Dedifferentiated amniotic fluid mesenchymal stem cell (primary cell): Measurements from ENCODE around the gene TMEM88.

Source experiments
- DNase-seq: peaks from one replicate; pipeline ENCODE4 v3.0.0-alpha.2; 2016; ENCODE audit errors: extremely low spot score

TMEM88 gene

GRCh38 chr17:7833011-7833794 lies 21.7 kb upstream of the TMEM88 start:
- no peak for DNase-seq

DNA sequence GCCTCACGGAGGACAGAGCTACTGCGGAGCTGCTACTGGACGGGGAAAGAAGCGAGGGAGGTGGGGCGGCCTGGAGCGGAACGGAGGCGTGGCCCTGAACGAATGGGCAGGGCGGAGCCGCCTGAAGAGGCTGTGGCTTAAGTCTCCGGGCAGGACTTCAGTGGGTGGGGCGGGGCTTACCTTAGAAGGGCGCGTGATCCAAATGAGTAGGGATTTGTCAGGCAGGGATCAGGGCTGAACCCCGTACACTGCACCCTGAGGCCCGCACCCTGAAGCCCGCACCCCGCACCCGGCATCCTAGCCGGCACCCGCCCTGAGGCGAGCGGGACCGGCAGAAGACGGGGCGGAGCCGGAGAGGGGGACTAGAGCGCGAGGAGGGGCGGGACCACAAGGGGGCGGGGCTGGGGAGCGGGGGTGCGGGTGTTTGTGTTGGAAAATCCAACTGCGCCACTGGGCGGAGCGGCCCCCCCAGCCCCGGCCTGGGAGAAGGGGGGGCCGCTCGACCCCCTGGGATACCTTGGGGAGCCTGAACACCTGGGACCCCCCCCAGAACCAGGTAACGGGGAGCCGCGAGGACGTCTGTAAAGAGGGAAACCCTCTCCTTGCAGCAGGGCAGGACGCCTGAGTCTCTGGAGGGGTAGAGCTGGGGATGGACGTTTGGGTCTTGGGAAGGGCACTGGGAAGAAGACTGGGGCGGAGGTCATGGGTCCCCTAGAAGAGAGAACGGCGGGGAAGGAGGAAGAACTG lies 20.9 kb upstream of the TMEM88 start, which contains the start of gene KDM6B:
TSS of gene KDM6B (plus strand) at position 423 of the 747 bp plus-strand sequence. CDS start 11,338 bp downstream, outside the sequence.
- peak; percentile 90 for DNase-seq

GRCh38 chr17:7834542-7834956 lies 20.3 kb upstream of the TMEM88 start:
- no peak for DNase-seq

GRCh38 chr17:7834957-7835813 lies 19.7 kb upstream of the TMEM88 start:
- peak; percentile 98 for DNase-seq

DNA sequence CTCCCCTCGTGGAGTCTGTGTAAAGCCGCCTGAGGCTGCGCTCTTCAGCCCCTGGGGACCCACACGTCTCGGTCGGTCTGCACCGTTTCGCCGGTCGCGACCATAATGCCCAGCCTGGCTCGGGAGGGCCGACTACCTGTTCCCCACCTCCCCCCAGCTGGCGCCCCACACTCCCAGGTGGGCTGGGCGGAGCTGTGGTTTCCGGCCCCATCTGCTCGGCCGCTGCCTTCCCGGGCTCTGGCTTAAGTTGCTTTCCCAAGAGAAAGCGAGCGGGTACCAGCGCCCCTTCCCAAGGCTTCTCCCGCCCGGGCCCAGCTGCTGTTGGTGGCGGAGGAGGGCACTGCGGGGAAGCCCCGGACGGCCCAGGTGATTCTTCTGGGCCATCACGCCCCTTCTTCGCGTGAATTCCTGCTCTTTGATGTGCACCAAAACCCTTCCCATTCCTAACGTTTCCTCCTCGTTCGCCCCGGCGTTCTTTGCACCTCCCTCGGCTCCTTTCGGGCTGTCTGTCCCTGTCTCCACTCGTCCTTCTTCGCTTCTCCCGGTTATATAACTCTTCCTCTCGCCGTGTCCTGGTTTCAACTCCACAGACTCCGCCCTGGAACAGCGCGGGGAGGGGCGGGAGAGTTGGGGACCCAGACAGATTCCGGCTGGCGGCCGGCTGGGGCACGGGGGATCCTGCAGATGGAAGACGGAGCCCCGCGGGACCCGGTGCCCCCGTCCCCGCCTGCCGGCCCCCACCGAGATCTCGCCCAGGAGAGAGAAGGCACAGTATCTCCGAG lies 18.9 kb upstream of the TMEM88 start:
- peak; percentile 70 for DNase-seq

GRCh38 chr17:7836596-7837407 lies 18.1 kb upstream of the TMEM88 start:
- DNase-seq: peak; percentile 72

DNA sequence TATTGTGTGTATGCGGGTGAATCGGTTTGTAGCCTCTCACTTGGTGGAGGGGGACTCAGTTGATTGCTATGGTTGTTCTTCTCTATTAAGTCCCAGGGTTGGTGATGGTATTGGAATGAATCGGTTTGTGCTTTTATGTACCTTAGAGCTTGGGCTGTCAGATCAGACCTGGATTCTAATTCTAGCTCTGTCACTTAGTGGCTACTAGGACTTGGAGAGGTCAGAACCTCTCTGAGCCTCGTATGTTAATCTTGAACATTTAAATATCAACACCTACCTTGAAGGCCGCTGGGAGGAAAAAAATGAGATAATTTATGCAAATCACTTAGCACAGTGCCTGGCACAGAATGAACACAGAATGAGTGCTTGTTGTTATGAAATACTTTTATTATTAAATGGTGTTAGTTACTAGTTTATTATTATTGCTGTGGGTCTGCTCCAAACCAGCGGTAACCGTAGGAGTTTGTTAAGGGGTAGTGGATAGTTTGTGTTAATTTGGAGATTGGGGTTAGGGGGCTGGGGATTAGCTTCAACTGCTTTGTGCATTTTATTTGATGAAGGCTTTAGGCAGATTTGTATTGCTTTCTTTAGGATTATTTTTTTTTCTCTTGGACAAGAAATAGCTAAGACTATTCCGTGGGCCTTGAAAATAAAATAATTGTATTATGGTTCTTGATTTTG lies 17.3 kb upstream of the TMEM88 start:
- no peak for DNase-seq

- peak; percentile 47 for DNase-seq
Observed at GRCh38 chr17:7838090-7839075, 16.5 kb upstream of the TMEM88 start.

DNA sequence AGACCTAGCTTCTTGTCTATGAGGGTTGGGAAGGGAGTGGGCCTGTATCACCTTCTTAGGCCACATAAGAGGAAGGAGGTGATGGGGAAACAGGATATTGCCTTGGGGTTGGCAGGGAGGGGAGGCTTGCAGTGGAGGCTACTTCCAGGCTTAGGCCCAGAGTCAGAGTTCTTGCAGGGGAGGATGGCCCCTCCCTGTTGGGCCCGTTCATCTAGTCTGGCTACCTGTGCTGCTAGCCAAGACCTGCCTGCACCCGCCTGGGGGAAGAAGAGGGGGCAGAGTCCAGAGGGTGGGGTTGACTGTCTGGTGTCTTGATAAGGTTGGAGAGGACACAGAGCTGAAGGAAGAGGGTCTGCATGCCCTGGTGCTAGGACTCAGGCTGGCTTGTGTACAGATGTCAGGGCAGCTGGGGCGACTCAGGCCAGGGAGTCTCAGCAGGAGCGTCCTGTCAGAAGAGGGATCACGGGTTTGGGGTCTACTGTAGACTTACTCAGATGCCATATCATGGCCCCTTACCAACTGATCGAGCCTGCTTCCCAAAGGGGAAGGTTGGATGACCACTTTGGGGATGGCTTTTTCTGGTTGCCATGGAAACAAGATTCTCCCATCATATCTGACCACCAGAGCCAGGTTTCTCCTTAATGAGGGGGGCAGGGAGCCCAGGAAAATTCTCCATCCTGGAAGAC lies 15.5 kb upstream of the TMEM88 start:
- no peak for DNase-seq

- DNase-seq: no peak
Observed at GRCh38 chr17:7839876-7840261, 15.0 kb upstream of the TMEM88 start.

DNA sequence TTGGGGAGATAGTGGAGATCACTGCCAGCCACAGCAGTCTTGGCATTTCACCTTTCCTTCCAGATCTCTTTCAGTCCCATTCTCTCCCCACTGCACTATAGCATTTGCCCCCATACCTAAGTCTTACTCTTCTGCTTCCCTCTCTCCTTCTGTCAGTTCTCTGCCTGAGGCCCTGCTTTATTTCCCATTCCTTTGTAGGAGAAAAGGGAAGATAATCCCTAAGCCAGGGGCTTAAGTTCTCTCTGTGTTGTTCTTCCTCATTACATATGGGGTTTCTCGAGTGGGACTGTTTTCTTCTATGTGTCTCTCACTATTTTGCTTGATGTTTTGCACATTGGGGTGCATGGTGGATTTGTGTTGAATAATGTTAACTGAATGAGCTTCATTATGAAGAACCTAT lies 14.4 kb upstream of the TMEM88 start:
- no peak for DNase-seq

GRCh38 chr17:7840875-7841274 lies 14.0 kb upstream of the TMEM88 start:
- no peak for DNase-seq

DNA sequence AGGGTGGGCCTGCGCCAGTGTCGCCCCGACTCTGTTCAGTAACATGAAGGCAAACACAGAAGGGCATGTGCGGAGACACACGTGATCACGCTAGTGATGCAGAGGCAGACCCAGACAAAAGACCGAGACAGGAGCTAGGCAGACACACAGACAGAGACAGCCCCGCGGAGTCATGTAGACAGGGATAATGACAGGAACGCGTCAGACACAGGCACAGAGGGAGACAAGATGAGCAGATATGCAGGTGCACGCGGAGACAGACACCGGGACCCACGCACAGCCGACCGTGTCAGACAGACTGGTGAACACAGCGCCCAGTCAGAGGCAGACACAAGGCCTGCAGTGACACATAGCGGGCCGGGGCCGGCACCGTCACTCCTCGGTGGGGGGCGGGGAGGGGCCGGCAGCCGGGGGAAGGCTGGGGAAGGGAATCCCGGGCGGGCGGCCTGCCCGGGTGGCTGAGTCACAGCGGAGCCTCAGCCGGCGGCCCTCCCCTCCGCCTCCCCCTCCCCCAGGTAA lies 13.4 kb upstream of the TMEM88 start:
- DNase-seq: peak; percentile 75

DNA sequence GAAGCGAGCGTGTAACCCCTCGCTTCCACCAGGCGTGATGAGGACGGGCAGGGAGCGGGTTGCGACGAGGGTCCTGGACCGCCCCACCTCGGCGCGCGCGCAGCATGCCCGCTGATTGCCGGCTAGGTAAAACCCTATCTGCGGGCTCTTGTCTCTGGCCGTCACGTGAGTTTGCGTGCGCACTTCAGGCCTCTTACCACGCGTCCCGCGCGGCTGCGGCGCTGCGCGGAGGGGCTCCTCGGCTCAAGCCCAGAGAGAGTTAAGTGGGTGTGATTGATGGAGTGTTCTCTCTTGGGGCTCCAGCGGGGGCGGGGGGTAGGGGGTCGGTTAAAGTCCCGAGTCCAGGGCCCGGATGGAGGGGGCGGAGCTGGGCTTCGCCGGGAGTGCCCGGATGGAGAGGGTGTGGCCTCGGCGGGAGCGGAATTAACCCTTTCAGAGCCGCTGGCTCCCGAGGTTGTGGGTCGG lies 12.9 kb upstream of the TMEM88 start:
- peak; percentile 77 for DNase-seq

DNA sequence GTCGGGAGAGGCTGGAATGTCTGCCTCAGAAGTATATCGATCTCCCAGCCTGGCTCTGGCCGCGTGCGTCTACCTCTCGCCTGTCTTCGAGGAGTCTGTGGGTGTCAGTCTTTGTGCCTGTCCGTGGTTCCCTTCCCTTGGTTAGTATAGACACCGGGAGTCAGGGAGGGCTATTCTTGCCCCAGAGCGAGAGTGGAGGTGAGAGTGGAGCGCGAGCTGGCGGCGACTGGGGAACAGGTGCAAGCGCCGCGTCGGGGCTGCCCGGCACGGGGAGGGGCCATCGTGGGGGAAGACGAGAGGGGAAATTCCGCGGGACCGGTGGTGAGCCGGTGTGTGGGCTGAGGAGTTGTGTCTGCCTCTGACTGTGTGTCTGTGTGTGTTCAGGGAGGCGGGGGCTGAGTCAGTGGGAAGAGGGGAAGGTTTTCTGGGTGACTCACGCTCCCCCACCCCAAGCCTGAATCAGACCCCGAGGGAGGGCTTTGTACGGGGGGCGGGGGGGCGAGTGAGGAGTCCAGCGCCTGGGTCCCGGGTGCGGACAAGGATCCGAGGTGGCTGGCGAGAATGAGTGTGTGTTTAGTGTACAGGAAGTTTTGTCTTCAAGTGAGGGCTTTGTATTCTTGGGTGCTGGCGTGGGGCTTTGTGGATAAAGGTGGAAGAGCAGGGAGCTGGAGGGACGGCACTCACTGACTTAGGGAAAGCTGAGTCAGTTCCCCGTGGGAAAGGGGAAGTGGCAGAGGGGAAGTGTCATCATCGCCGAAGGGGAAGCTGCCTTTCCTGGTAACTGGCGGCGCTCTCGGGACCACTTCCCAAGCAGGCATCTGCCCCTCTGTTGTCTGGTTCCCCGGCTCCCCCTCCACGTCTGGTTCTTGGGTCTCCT lies 12.2 kb upstream of the TMEM88 start:
- peak; percentile 73 for DNase-seq

DNA sequence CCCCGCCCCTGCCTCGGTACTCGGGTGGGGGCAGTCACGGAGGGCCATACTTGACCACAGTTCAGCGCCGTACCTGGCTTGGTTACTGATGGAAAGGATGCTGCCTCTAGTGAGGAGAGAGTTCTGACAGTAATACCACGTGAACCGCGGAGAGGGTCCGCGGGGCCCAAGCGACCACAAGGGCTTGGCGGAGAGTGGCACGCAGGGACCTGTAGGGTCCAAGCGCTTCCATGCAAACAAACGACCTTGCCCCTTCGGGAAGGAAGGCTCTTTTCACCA lies 11.7 kb upstream of the TMEM88 start:
- DNase-seq: no peak
